NCI-H345 treated with DMSO at 0.1 percent for 48 hours (cell line): ENCODE results near the gene OR2M2.

Experiments
- DNase-seq: peaks from one replicate; lab custom pipeline; 2025; ENCODE audit not compliant: unreplicated experiment; lab: John Stamatoyannopoulos, UW

Gene OR2M2, protein sequence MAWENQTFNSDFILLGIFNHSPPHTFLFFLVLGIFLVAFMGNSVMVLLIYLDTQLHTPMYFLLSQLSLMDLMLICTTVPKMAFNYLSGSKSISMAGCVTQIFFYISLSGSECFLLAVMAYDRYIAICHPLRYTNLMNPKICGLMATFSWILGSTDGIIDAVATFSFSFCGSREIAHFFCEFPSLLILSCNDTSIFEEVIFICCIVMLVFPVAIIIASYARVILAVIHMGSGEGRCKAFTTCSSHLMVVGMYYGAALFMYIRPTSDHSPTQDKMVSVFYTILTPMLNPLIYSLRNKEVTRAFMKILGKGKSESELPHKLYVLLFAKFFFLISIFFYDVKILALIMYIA

GRCh38 chr1:248174521-248174920, at the start of gene OR2M2:
Gene OR2M2 (plus strand): TSS chr1:248174821. CDS start chr1:248179986, 5,165 bp downstream.
- DNase-seq, result no peak

DNA sequence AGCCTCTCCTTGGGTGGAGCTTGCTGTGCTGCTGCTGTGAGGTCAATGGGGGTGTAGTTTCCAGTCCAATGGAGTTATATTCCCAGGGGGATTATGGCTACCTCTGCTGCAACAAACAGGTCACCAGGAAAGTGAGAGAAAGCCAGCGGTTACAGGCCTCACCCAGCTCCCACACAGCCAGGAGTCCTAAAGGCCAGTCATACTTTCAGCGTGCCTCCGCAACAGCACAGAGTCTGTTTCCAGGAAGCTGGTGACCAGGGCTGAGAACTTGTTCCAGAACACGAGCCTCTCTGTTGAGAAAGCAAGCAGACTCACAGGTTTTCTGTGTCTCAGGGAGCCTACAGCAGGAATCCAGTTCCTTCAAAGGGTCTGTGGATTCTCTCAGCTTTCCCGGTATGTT, 47.0 kb upstream of the OR2M2 start:
- DNase-seq, result no peak

DNA sequence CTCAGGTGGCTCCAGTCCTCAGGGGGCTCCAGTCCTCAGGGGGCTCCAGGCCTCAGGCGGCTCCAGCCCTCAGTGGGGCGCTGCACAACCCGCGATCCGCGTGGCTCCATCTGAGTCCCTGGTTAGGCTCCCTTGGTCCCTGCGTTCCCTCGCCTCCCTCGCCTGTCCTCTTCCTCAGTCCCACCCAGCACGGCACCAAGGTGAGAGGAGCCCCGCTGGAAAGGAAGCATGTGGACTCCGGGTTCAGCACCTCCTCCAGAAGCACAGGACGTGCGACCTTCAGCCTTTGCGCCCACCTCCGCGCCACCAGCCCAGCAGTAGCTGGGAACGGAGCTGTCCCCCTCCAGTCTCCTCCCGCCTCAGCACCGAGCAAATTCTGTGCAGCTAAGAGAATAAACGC, 37.8 kb upstream of the OR2M2 start:
- no peak for DNase-seq

- DNase-seq, result no peak
Measured at GRCh38 chr1:248140846-248141245, 33.8 kb upstream of the OR2M2 start.

GRCh38 chr1:248143311-248143710, 31.3 kb upstream of the OR2M2 start:
- DNase-seq, result no peak

DNA sequence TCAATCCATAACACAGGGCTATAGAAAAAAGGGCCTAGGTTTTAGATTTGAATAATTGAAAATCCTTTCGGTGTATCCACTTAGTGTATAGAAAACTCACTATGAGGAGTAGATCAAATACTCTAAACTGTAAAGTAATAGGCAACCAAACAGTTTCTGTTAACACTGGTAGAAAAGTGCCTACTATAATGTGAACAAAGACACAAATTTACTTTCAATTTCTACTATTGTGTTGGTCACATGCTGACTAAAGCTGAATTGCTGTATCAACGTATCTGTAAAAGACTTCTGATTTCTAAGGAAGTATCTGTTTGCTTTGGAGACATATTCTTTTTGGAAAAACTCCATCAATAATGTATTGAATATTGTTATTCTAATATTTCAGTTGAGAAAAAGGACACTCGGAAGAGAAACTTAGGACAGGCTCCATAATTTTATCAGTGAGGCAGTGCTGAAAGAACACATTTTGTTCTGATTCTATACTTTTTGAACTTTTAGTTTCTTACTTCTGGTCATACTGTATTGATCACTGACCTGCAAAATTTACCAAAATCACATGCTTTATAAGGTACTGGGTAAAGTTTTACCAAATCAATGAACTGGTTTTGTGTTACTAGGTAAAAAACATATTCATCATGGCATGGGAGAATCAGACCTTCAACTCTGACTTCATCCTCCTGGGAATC, 30.0 kb upstream of the OR2M2 start, which contains the start of gene OR2M5:
Gene OR2M5 (plus strand): TSS at position 636 of the 686 bp plus-strand sequence. CDS start 0 bp downstream, at position 636.
- no peak for DNase-seq

- no peak for DNase-seq
Measured at GRCh38 chr1:248152056-248152827, 22.4 kb upstream of the OR2M2 start.

DNA sequence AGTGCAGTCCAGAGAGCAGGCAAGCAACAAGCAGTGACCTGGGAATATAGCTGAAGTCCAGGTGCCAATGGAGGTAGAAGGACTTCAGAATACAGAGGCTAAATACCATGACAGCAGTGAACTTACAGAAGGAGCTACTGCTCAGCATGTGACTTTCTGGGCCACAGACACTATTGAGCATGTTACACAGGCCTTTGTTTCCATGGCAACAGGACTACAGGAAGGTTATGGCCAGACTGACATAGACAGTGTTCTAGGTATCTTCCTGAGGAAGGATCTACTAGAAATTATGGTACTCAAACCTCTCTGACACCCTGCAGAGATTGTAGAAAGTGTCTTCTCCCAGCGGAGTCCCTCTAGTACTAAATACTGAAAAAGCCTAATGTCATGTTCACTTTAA, 18.7 kb upstream of the OR2M2 start:
- DNase-seq, result no peak

DNA sequence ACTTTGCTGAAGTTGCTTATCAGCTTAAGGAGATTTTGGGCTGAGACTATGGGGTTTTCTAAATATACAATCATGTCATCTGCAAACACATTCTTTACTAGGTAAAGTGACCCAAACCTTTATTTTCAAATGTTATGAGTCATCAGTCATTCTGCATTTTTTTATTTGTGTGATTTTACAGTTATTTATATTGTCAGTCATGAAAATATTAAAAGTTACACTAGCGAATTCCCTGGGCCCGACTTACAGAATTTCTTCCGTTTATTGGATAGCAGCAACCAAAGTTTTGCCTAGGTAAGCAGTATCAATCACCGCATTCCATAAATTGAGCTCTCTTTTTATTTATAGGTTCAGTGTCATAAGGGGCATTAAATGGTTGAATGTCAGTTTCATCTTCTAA, 15.9 kb upstream of the OR2M2 start:
- no peak for DNase-seq

DNA sequence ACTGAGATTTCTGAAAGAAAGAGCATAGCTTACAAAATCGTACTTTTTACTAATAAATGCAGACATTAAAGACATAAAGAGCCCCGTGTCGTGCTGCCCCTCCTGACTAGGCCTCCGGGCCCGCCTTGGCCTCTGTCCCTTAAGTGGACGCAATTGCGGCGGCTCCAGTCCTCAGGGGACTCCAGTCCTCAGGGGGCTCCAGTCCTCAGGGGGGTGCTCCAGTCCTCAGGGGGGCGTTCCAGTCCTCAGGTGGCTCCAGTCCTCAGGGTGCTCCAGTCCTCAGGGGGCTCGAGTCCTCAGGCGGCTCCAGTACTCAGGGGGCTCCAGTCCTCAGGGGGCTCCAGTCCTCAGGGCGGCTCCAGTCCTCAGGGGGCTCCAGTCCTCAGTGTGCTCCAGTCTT, 10.6 kb upstream of the OR2M2 start:
- no peak for DNase-seq

GRCh38 chr1:248165186-248165585, 9.4 kb upstream of the OR2M2 start:
- no peak for DNase-seq

DNA sequence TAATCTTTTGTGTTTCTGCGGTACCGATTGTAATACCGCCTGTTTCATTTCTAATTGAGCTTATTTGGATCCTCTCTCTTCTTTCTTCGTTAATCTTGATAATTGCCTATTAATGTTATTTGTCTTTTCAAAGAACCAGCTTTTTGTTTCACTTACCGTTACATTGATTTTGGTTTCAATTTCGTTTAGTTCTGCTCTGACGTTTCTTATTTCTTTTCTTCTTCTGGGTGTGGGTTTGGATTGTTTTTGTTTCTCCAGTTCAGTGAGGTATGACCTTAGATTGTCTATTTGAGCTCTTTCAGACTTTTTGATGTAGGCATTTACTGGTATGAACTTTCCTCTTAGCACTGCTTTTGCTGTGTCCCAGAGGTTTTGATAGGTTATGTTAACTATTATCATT, 9.4 kb downstream of the OR2M2 start:
- DNase-seq, result no peak

DNA sequence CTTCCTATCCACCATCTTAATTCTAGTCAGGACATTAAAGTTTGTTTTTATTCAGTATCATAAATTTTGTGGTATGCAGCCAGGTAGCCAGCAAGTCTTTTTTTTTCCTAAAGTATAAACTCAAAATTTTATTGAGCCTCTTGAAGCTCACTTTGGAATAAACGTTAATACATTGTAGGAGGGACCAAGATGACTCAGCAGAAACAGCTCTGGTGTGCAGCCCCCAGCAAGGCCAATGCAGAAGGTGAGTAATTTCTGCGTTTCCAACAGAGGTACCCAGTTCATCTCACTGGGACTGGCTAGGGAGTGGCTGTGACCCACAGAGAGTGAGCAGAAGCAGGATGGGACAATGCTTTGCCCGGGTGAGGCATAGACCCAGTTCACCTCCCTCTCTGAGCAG, 12.7 kb downstream of the OR2M2 start:
- no peak for DNase-seq

GRCh38 chr1:248189026-248189425, 14.4 kb downstream of the OR2M2 start:
- DNase-seq, result no peak

DNA sequence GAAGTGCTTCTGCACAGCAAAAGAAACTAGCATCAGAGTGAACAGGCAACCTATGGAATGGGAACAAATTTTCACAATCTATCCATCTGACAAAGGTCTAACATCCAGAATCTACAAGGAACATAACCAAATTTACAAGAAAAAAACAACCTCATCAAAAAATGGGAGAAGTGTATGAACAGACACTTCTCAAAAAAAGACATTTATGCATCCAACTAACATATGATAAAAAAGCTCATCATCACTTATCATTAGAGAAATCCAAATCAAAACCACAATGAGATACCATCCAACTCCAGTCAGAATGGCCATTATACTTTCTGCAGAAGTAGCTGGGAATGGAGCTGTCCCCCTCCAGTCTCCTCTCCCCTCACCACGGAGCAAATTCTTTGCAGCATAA, 19.5 kb downstream of the OR2M2 start:
- no peak for DNase-seq

DNA sequence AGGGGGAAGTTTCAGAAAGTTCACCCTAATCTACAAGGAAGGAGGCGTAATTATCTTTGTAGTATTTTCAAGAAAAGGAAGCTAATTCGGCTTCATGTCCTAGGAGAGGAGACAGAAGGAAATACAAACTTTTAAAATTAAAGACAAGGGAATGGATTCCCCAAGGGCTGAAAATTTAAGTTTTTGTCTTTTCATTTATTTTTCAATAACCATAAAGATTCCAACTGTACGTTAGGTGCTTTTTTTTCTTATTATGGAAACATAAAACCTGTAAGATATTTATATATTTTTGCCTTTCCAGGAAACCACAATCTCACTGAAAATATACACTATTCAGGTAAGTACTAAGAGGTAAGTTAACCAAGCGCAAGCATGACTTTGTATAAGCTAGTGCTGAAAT, 22.3 kb downstream of the OR2M2 start, which contains the start of gene OR2M3:
Gene OR2M3 (plus strand): TSS at position 301 of the 400 bp plus-strand sequence. CDS start 5,803 bp downstream, outside the sequence.
- no peak for DNase-seq

GRCh38 chr1:248215880-248216279, 41.3 kb downstream of the OR2M2 start:
- DNase-seq, result no peak

GRCh38 chr1:248225537-248225936, 50.9 kb downstream of the OR2M2 start:
- no peak for DNase-seq

GRCh38 chr1:248229360-248229908, 54.8 kb downstream of the OR2M2 start:
- DNase-seq, result no peak
